HepG2 (cell line): ENCODE results near the gene TKFC. TPM values are rescaled to one million over a fixed set of nuclear protein-coding genes. Genes with fewer than 3 reads are reported as not detected.

ENCODE experiments used
- ATF7 ChIP-seq, 2 experiments: fragments of 450-650 bp in 1 of 2; sonication (generic) in 1 of 2; formaldehyde crosslinking in 1 of 2; IDR thresholded peaks; 2 replicates each; pipeline versions ENCODE4 v1.4.0 to v1.6.1; 2016 to 2020; ENCODE audit warnings: antibody characterized with exemption in 1 of 2, mild to moderate bottlenecking in 1 of 2, missing genetic modification reagents in 1 of 2
- CBX5 ChIP-seq: sonication (generic); formaldehyde crosslinking; IDR thresholded peaks from 2 replicates; pipeline ENCODE4 v1.4.0; 2020; ENCODE audit warnings: missing genetic modification reagents, borderline replicate concordance
- GFI1 ChIP-seq: sonication (generic); formaldehyde crosslinking; IDR thresholded peaks from 2 replicates; pipeline ENCODE4 v1.5.0; 2020; ENCODE audit warnings: missing genetic modification reagents, mild to moderate bottlenecking, borderline replicate concordance
- KDM6A ChIP-seq: IDR thresholded peaks from 2 replicates; pipeline ENCODE4 v1.6.1; 2016; ENCODE audit warnings: low read depth
- MYNN ChIP-seq: sonication (generic); formaldehyde crosslinking; IDR thresholded peaks from 2 replicates; pipeline ENCODE4 v1.4.0; 2020; ENCODE audit warnings: mild to moderate bottlenecking, low read depth, missing genetic modification reagents
- NFKBIZ ChIP-seq: IDR thresholded peaks from 2 replicates; pipeline ENCODE4 v1.6.1; 2018; ENCODE audit warnings: missing genetic modification reagents, missing compliant biosample characterization
- RARG ChIP-seq: sonication (generic); formaldehyde crosslinking; IDR thresholded peaks from 2 replicates; pipeline ENCODE4 v1.4.0; 2020; ENCODE audit warnings: low read depth, mild to moderate bottlenecking, missing genetic modification reagents
- RCOR2 ChIP-seq: IDR thresholded peaks from 2 replicates; pipeline ENCODE4 v1.6.1; 2016; ENCODE audit warnings: missing biosample characterization, missing genetic modification reagents
- SNAI1 ChIP-seq: sonication (generic); formaldehyde crosslinking; IDR thresholded peaks from 2 replicates; pipeline ENCODE4 v1.5.0; 2020; ENCODE audit warnings: mild to moderate bottlenecking, missing genetic modification reagents, borderline replicate concordance
- TEAD3 ChIP-seq: optimal IDR thresholded peaks from 2 replicates; pipeline ENCODE3; 2016; ENCODE audit warnings: borderline replicate concordance
- ZBTB20 ChIP-seq: sonication (generic); formaldehyde crosslinking; IDR thresholded peaks from 2 replicates; pipeline ENCODE4 v1.8.1; 2023; ENCODE audit warnings: missing genetic modification reagents, low read depth, mild to moderate bottlenecking, borderline replicate concordance
- ZNF225 ChIP-seq: sonication (generic); formaldehyde crosslinking; IDR thresholded peaks from 2 replicates; pipeline ENCODE4 v1.4.0; 2020; ENCODE audit warnings: mild to moderate bottlenecking, missing genetic modification reagents
- ZNF232 ChIP-seq: sonication (generic); formaldehyde crosslinking; IDR thresholded peaks from 2 replicates; pipeline ENCODE4 v1.4.0; 2020; ENCODE audit warnings: missing genetic modification reagents, borderline replicate concordance
- ZNF441 ChIP-seq: sonication (generic); formaldehyde crosslinking; IDR thresholded peaks from 2 replicates; pipeline ENCODE4 v1.7.0; 2021; ENCODE audit warnings: missing genetic modification reagents, borderline replicate concordance
- ZNF460 ChIP-seq: sonication (generic); formaldehyde crosslinking; IDR thresholded peaks from 2 replicates; pipeline ENCODE4 v1.5.1; 2020; ENCODE audit warnings: missing genetic modification reagents, mild to moderate bottlenecking, borderline replicate concordance
- ZNF775 ChIP-seq: sonication (generic); formaldehyde crosslinking; IDR thresholded peaks from 2 replicates; pipeline ENCODE4 v1.4.0; 2020; ENCODE audit warnings: missing genetic modification reagents, mild to moderate bottlenecking, moderate library complexity, borderline replicate concordance
- ZNF776 ChIP-seq: sonication (generic); formaldehyde crosslinking; IDR thresholded peaks from 2 replicates; pipeline ENCODE4 v1.4.0; 2020; ENCODE audit warnings: mild to moderate bottlenecking, missing genetic modification reagents
- ZNF879 ChIP-seq: sonication (generic); formaldehyde crosslinking; IDR thresholded peaks from 2 replicates; pipeline ENCODE4 v1.8.1; 2023; ENCODE audit warnings: missing genetic modification reagents
- ZSCAN29 ChIP-seq: sonication (generic); formaldehyde crosslinking; conservative IDR thresholded peaks from 2 replicates; pipeline ENCODE4 v1.4.0; 2020; ENCODE audit warnings: mild to moderate bottlenecking, missing genetic modification reagents
- ZZZ3 ChIP-seq: sonication (generic); formaldehyde crosslinking; IDR thresholded peaks from 2 replicates; pipeline ENCODE4 v1.4.0; 2020; ENCODE audit warnings: missing genetic modification reagents, mild to moderate bottlenecking, borderline replicate concordance
- polyA plus RNA-seq, 8 experiments: library from polyadenylated mRNA; depleted of rRNA in 3 of 8; stranded (reverse) in 7 of 8; unstranded in 1 of 8; fragments of >200 nt; fragmentation: Illumina TruSeq in 4 of 8; extraction: Trizol in 4 of 8; gene quantifications; 2 replicates each; pipeline versions ENCODE4 v1.2.1 to v1.2.3, GENCODE V29; 2011 to 2016; ENCODE audit warnings: low read depth in 4 of 8, missing spikeins in 1 of 8, mixed read lengths in 1 of 8; ENCODE audit not compliant: insufficient read depth in 1 of 8
- total RNA-seq, 5 experiments: library from RNA; depleted of rRNA; stranded (reverse); fragments of >200 nt; fragmentation: Illumina TruSeq; extraction: Trizol; gene quantifications; 2 replicates each; pipeline ENCODE4 v1.2.3, GENCODE V29; 2016; ENCODE audit warnings: low read depth in 1 of 5
- TF ChIP-seq, protein P1 (sequence below): sonication (generic); formaldehyde crosslinking; IDR thresholded peaks from 2 replicates; pipeline ENCODE4 v1.5.0; 2020; ENCODE audit warnings: mild to moderate bottlenecking, missing genetic modification reagents, borderline replicate concordance

Gene TKFC
- total and polyA plus RNA-seq, 2 of the 13 experiments (the other 11 are each of a cell fraction or from before 2014, with no cell fraction given) = 147 to 197 TPM

DNA sequence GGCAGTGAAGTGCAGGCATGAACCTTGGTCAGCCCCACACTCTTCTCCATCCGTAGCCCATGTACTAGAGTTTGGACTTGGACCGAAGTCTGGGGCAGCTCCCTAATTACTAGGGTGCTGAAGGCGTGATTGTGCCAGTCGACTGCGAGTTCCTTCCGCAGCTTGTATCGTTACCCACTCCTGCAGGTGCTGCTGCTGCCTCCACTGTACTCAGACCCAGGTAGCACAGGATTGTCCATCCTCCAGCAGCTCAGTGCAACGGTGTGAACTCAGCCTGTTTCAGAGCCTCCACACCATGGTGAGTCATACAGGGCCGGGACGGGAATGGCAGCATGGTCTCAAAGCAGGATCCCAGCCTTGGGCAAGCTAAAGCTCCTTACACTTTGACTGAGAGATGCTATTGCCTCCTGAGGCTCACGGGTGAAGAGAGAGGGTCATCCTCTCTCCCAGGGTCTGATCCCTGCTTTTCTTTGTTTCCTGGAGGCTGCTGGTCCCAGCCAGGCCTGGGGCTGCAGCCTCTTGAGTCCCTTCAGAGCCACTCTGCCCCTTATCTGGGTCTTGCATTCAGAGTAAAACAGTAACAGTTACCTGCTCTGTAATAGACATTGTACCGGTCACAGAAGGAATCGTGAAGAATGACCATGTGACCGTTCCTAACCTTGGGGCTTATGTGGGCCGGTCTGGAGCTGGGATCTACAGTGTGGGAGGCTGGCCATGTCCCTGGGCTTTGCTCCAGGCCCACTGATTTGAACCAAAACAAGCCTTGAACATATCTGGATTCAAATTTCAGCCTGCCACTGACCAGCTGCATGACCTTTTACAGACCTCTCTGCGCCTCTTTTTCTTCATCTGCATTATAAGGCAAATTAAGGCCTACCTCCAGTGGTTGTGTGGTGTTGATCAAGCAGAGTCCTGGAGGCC is 1.7 kb downstream of the TKFC start (continued):
- TF ChIP-seq MYNN (CRISPR knock-in tag) (no peak), SNAI1 (CRISPR knock-in tag) (peak; percentile 7; the same call in 1 of the 2 replicates), TEAD3 (peak; percentile 48), ZNF879 (CRISPR knock-in tag) (no peak), ZNF775 (CRISPR knock-in tag) (no peak), ATF7 (IDR thresholded peaks at IDR 0.05) (no peak), ATF7 (CRISPR knock-in tag; IDR thresholded peaks at IDR 0.05) (no peak), RARG (0 out of 2 replicates have a peak, but pooled peaks have one; percentile 11), ZNF441 (no peak; the same call in 1 of the 2 replicates), GFI1 (CRISPR knock-in tag) (peak; percentile 53; the same call in 1 of the 2 replicates), ZBTB20 (CRISPR knock-in tag) (peak; percentile 42; the same call in 1 of the 2 replicates), NFKBIZ (CRISPR knock-in tag) (no peak), CBX5 (CRISPR knock-in tag) (no peak), ZNF460 (CRISPR knock-in tag) (no peak), ZZZ3 (CRISPR knock-in tag) (peak; percentile 67; the same call in 1 of the 2 replicates), ZNF232 (CRISPR knock-in tag) (no peak), ZSCAN29 (no peak), RCOR2 (CRISPR knock-in tag) (peak; percentile 24; the same call in 1 of the 2 replicates), ZNF776 (CRISPR knock-in tag) (no peak), KDM6A (CRISPR knock-in tag) (0 out of 2 replicates have a peak, but pooled peaks have one; percentile 49), ZNF225 (CRISPR knock-in tag) (no peak)
- TF ChIP-seq, protein P1, sequence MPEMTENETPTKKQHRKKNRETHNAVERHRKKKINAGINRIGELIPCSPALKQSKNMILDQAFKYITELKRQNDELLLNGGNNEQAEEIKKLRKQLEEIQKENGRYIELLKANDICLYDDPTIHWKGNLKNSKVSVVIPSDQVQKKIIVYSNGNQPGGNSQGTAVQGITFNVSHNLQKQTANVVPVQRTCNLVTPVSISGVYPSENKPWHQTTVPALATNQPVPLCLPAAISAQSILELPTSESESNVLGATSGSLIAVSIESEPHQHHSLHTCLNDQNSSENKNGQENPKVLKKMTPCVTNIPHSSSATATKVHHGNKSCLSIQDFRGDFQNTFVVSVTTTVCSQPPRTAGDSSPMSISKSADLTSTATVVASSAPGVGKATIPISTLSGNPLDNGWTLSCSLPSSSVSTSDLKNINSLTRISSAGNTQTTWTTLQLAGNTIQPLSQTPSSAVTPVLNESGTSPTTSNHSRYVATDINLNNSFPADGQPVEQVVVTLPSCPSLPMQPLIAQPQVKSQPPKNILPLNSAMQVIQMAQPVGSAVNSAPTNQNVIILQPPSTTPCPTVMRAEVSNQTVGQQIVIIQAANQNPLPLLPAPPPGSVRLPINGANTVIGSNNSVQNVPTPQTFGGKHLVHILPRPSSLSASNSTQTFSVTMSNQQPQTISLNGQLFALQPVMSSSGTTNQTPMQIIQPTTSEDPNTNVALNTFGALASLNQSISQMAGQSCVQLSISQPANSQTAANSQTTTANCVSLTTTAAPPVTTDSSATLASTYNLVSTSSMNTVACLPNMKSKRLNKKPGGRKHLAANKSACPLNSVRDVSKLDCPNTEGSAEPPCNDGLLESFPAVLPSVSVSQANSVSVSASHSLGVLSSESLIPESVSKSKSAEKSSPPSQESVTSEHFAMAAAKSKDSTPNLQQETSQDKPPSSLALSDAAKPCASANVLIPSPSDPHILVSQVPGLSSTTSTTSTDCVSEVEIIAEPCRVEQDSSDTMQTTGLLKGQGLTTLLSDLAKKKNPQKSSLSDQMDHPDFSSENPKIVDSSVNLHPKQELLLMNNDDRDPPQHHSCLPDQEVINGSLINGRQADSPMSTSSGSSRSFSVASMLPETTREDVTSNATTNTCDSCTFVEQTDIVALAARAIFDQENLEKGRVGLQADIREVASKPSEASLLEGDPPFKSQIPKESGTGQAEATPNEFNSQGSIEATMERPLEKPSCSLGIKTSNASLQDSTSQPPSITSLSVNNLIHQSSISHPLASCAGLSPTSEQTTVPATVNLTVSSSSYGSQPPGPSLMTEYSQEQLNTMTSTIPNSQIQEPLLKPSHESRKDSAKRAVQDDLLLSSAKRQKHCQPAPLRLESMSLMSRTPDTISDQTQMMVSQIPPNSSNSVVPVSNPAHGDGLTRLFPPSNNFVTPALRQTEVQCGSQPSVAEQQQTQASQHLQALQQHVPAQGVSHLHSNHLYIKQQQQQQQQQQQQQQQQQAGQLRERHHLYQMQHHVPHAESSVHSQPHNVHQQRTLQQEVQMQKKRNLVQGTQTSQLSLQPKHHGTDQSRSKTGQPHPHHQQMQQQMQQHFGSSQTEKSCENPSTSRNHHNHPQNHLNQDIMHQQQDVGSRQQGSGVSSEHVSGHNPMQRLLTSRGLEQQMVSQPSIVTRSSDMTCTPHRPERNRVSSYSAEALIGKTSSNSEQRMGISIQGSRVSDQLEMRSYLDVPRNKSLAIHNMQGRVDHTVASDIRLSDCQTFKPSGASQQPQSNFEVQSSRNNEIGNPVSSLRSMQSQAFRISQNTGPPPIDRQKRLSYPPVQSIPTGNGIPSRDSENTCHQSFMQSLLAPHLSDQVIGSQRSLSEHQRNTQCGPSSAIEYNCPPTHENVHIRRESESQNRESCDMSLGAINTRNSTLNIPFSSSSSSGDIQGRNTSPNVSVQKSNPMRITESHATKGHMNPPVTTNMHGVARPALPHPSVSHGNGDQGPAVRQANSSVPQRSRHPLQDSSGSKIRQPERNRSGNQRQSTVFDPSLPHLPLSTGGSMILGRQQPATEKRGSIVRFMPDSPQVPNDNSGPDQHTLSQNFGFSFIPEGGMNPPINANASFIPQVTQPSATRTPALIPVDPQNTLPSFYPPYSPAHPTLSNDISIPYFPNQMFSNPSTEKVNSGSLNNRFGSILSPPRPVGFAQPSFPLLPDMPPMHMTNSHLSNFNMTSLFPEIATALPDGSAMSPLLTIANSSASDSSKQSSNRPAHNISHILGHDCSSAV (CRISPR knock-in tag) = 0 out of 2 replicates have a peak, but pooled peaks have one; percentile 41
